Keratinocyte (primary cell): ENCODE results near the gene KCNJ6.

Experiments used
- EZH2 ChIP-seq: IDR thresholded peaks from one replicate; pipeline ENCODE4 v1.6.1; 2012; ENCODE audit warnings: inconsistent platforms, mild to moderate bottlenecking, low read length, moderate library complexity
- TF ChIP-seq, protein P1 (sequence below), 3 experiments: IDR thresholded peaks in 1 of 3; conservative IDR thresholded peaks in 1 of 3; optimal IDR thresholded peaks in 1 of 3; 2 replicates in 2 of 3; 3 replicates in 1 of 3; pipeline versions ENCODE3 to v1.5.1; 2011; ENCODE audit warnings: low read length in 3 of 3, mild to moderate bottlenecking in 3 of 3, moderate library complexity in 2 of 3, control low read depth in 1 of 3, inconsistent platforms in 1 of 3; ENCODE audit not compliant: insufficient read depth in 2 of 3; ENCODE audit errors: extremely low read depth in 1 of 3

DNA sequence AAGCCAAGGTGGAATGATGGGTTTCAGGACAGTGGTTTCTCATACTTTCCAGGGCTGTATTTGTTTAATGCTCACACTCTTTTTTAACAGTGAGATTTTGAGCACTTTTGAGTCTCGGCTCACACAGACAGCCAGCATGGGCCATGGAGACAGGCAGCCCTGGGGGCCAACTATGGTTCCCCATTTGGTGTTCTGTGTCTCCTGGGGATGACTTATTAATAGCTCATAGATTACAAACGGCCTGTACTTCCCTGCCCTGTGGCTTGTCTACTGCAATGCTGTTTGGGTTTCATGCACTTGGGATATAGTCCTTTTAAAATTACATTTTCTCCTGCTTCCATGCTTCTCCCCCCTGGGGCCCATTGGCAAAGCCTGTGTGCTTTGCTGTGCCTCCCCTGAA, 178.3 kb downstream of the KCNJ6 start:
- TF ChIP-seq, protein P1, sequence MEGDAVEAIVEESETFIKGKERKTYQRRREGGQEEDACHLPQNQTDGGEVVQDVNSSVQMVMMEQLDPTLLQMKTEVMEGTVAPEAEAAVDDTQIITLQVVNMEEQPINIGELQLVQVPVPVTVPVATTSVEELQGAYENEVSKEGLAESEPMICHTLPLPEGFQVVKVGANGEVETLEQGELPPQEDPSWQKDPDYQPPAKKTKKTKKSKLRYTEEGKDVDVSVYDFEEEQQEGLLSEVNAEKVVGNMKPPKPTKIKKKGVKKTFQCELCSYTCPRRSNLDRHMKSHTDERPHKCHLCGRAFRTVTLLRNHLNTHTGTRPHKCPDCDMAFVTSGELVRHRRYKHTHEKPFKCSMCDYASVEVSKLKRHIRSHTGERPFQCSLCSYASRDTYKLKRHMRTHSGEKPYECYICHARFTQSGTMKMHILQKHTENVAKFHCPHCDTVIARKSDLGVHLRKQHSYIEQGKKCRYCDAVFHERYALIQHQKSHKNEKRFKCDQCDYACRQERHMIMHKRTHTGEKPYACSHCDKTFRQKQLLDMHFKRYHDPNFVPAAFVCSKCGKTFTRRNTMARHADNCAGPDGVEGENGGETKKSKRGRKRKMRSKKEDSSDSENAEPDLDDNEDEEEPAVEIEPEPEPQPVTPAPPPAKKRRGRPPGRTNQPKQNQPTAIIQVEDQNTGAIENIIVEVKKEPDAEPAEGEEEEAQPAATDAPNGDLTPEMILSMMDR (optimal IDR thresholded peaks at IDR 0.05 in 1 of 3, IDR thresholded peaks at IDR 0.05 in 1 of 3, conservative IDR thresholded peaks at IDR 0.05 in 1 of 3; ENCODE audit: extremely low read depth in 1 of 3, insufficient read depth in 2 of 3, low read length in 3 of 3): no peak
- no peak for TF ChIP-seq EZH2
